Kidney epithelial cell (primary cell): Measurements from ENCODE around the gene MRPL28. TPM values are rescaled to one million over a fixed set of nuclear protein-coding genes. Genes with fewer than 3 reads are reported as not detected.
A peak's percentile ranks its signal among the peaks of the same experiment; 100 is the strongest.

ENCODE experiments used
- DNase-seq: peaks from one replicate; pipeline ENCODE4 v3.0.0-alpha.2; 2010; ENCODE audit warnings: low read depth
- H3K27me3 ChIP-seq: 2 replicates; pipeline ENCODE4 v1.6.0; 2011; ENCODE audit warnings: low read length; ENCODE audit not compliant: control insufficient read depth, insufficient read depth
- H3K36me3 ChIP-seq: 2 replicates; pipeline ENCODE4 v1.5.1; 2011; ENCODE audit warnings: low read length; ENCODE audit not compliant: control insufficient read depth, insufficient read depth
- H3K4me3 ChIP-seq: 2 replicates; pipeline ENCODE4 v1.5.1; 2011; ENCODE audit warnings: low read depth, mild to moderate bottlenecking, control low read depth, low read length
- CTCF ChIP-seq: IDR thresholded peaks from 2 replicates; pipeline ENCODE4 v1.5.1; 2011; ENCODE audit warnings: mild to moderate bottlenecking, moderate library complexity, low read length, control low read depth, inconsistent platforms; ENCODE audit not compliant: insufficient read depth, poor library complexity, severe bottlenecking
- total RNA-seq: library from RNA; depleted of rRNA; stranded (reverse); fragments of >200 nt; gene quantifications from 2 replicates; pipeline ENCODE4 v1.2.3, GENCODE V29; 2015

MRPL28 gene
- total RNA-seq, 1 donor from 2014 or later = 107 TPM

DNA sequence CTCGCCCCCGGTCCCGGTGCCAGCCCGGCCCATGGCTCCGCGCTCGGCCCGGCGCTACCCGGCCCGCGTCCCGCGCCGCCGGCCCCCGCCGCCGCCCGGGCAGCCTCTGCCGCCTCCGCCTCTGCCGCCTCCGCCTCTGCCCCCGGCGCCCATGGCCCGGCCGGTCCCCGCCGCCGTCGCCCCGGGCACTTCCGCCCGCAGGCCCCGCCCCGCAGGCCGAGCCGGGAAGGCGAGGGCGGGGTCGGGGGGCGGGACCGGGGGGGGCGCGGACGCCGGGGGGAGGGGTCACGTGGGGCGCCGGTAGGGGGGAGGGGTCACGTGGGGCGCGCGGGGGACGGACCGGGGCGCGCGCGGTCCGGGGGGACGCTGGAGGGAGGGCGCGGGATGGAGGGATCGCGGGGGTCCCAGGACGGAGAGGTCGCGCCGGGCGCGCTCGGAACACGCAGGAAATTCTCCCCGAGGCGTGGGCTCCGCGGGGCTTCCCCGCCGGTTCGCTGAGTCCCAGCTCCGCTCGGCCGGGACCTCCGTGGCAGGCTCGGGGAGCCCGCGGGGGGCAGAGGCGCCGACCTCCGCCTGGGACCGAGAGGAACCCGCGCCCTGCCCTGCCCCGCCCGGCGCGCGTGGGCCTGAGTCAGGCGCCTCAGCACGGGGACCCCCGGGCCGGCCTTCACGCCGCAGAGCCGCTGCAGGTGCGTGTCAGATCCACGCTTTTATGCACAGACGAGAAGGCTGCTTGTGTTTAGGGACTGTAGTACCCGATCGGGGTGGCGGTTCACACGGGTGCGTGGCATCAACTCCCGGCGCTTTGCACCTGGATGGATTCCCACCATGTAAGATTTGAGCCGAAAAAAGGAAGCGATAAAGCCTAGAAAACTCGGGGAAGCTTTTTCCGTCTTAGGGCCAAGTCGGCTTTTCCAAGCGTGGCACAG is 11.7 kb upstream of the MRPL28 start, which contains the start of gene PGAP6:
Gene PGAP6, minus strand, starts transcription at position 190 of the 929 bp plus-strand sequence. Its CDS starts 157 bp downstream, at position 33.
- Histone ChIP-seq H3K36me3 (no peaks in the 10 kb centered on the region), H3K27me3 (no peaks in the 10 kb centered on the region), H3K4me3 (peak within 1 kb of the TSS; percentile 86)
- TF ChIP-seq CTCF = no peak
- DNase-seq = no peak

DNA sequence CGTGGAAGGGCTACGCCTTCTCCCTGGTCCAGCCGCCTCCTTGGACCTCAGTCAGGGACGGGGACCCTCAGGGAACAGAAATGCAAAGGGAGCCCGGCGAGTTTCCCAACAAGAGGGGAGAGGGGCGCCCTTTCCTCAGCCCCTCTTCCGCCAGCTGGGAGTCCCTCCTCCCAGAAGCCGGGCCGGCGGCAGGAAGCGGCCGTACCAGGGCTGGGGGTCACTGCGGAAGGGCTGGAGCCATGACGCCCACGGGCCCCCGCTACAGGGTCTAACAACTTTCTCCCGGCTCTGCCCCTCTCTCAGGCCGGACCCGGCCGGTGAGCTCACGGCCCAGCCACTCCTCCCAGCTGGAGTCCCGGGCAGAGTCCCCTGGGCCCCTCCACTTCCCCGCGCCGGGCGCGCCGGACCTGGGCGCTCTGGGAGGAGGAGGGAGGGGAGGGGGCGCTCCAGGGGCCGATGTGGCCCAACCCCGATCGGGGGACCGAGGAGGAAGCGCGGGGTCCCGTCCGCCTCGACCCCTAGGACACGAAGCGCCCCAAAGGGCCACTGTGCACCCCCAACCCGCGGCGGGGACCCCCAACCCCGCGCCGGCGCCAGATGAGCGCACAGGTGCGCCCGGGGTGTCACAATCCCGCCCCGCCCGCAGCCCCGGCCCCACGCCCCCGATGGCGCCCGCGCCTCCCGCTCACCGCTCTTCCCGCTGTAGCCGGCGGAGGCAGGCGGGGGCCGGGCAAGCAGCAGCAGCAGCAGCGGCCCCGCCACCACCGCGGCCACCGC is 10.9 kb upstream of the MRPL28 start:
- Histone ChIP-seq H3K27me3 (no peaks in the 10 kb centered on the region), H3K36me3 (no peaks in the 10 kb centered on the region), H3K4me3 (peak overlapping the region; percentile 86)
- no peak for TF ChIP-seq CTCF
- no peak for DNase-seq

DNA sequence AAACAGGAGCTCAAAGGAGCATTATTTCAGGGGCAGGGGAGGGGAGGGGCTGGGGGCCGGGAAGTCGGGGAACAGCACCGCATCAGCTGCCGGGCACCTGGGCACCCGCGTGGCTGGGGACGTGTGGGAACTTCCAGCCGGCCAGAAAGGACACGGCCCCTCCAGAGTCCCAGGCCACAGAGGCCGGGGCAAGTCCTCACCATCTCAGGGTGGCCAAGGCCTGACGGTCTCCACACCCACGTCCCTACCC is 10.3 kb upstream of the MRPL28 start:
- no peak for TF ChIP-seq CTCF
- no peak for DNase-seq

GRCh38 chr16:379961-380761 is 9.8 kb upstream of the MRPL28 start:
- H3K27me3 ChIP-seq = no peaks in the 10 kb centered on the region
- H3K4me3 ChIP-seq = peak overlapping the region; percentile 86
- no peak for DNase-seq
- H3K36me3 ChIP-seq = no peaks in the 10 kb centered on the region
- no peak for TF ChIP-seq CTCF

More for the DNA sequence above, 10.3 kb upstream of the MRPL28 start:
- no peaks in the 10 kb centered on the region for H3K27me3 ChIP-seq
- H3K4me3 ChIP-seq = peak overlapping the region; percentile 86
- H3K36me3 ChIP-seq = no peaks in the 10 kb centered on the region

DNA sequence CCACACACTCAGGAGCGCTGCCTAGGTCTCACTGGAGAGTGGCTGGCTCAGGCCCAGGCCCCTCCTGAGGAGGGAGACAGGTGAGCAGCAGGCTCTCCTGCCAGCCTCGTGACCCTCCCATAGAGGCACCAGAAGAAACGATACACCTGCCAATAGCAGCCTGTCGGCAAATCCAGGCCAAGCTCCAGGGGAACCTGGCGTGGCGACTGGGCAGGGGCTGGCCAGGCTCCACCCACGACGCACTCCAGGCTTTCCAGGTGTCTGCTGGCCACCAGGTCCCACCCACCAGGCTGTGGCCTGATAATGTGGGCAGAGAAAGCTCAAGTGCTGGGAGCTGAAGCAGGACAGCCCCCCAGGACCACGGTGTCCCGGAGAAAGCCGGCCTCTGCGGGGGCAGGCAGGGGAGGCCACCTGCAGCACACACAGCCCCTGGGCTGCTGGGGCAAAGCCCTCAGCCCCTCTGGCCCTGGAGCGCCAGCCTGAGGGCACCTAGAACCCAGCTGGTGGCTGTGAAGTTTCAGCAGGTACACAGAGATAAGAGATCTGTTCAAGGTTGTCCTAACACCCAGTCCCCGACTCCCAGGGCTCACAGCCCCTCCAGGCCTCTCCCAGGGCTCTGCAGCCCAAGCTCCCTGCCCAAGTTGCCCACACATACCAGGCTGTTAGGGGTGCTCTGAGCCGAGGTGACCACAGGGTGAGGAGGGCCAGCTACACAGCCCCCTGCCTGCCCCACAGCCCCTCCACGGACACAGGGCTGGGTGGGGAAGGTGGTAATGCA is 9.0 kb upstream of the MRPL28 start:
- H3K4me3 ChIP-seq = no peak overlapping the region
- peaks cover 3% of the 10 kb centered on the region for H3K36me3 ChIP-seq
- no peak for TF ChIP-seq CTCF
- DNase-seq = no peak
- H3K27me3 ChIP-seq = no peaks in the 10 kb centered on the region
